ENCODE data around the gene NINJ1. TPM values are rescaled to one million over a fixed set of nuclear protein-coding genes. Genes with fewer than 3 reads are reported as not detected.
A peak's percentile ranks its signal among the peaks of the same experiment; 100 is the strongest.

Gene NINJ1
- total RNA-seq, 3 donors from 2014 or later: 19.5 to 68.9 (median 23.2) TPM

DNA sequence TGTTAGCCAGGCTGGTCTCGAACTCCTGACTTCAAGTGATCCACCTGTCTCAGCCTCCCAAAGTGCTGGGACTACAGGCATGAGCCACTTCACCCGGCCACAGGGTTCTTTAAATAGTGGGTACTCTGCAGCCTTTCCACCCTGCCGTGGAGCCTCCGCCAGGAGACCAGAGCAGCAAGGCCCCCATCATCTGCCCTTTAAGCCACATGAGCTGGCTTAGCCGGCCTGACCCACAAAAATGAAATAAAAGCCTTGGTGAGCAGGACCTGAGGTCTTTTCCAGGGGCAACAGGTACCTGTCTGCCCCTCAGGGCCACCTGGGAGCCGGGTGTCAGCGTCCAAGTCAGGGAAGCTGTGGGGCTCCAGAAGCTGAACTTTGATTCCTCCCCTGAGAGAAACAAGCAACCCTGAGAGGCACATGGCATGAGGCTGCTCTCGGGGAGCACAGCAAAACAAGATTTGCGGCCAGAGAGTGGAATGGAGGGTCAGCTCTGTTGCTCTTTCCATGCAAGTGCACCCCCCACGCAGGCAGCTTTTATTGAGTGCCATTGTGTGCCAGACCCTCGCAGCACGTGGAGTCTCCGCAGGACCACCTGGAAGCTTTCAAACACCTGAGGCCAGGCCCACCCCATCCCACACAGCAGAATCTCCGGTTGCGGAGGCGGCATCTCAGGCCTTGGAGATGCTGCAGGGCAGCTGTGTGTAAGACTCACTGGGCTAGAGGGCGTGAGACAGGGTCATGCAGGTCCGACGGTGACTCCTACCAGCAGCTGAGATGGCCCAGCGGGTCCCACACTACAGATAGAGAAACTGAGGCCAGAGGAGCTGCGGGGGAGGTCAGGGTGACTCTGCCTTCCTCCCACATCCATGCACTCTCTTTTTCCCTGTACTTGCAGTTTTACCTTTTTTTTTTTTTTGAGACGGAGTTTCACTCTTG lies 45.1 kb upstream of the NINJ1 start:
- H3K36me3 ChIP-seq (ENCODE audit: low read depth): no peaks in the 10 kb centered on the region
- H3K9me3 ChIP-seq: no peaks in the 10 kb centered on the region
- intact Hi-C loops (cut with DNase I, micrococcal nuclease): no loop called here
- ATAC-seq (no peak), DNase-seq (no peak)
- TF ChIP-seq, protein P1, sequence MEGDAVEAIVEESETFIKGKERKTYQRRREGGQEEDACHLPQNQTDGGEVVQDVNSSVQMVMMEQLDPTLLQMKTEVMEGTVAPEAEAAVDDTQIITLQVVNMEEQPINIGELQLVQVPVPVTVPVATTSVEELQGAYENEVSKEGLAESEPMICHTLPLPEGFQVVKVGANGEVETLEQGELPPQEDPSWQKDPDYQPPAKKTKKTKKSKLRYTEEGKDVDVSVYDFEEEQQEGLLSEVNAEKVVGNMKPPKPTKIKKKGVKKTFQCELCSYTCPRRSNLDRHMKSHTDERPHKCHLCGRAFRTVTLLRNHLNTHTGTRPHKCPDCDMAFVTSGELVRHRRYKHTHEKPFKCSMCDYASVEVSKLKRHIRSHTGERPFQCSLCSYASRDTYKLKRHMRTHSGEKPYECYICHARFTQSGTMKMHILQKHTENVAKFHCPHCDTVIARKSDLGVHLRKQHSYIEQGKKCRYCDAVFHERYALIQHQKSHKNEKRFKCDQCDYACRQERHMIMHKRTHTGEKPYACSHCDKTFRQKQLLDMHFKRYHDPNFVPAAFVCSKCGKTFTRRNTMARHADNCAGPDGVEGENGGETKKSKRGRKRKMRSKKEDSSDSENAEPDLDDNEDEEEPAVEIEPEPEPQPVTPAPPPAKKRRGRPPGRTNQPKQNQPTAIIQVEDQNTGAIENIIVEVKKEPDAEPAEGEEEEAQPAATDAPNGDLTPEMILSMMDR (IDR thresholded peaks at IDR 0.05): no peak
- peaks cover 6% of the 10 kb centered on the region for H3K4me1 ChIP-seq (ENCODE audit: low read depth)
- H3K4me3 ChIP-seq: no peak overlapping the region

- H3K9me3 ChIP-seq: no peaks in the 10 kb centered on the region
- no peak for DNase-seq
Observed at GRCh38 chr9:93177676-93178075, 43.6 kb upstream of the NINJ1 start.

GRCh38 chr9:93174976-93175375 lies 40.9 kb upstream of the NINJ1 start:
- ATAC-seq (peak; percentile 31), DNase-seq (no peak)
- Histone ChIP-seq H3K36me3 (ENCODE audit: low read depth) (no peaks in the 10 kb centered on the region), H3K4me3 (no peak overlapping the region), H3K4me1 (ENCODE audit: low read depth) (no peaks in the 10 kb centered on the region), H3K9me3 (no peaks in the 10 kb centered on the region)
- intact Hi-C loops (cut with DNase I, micrococcal nuclease): no loop called here
- TF ChIP-seq, protein P1 (IDR thresholded peaks at IDR 0.05): no peak

More at GRCh38 chr9:93177676-93178075, 43.6 kb upstream of the NINJ1 start:
- intact Hi-C loops (cut with DNase I, micrococcal nuclease): no loop called here
- Histone ChIP-seq H3K4me1 (ENCODE audit: low read depth) (no peaks in the 10 kb centered on the region), H3K4me3 (no peak overlapping the region), H3K36me3 (ENCODE audit: low read depth) (no peaks in the 10 kb centered on the region)
- TF ChIP-seq, protein P1 (IDR thresholded peaks at IDR 0.05): no peak
- no peak for ATAC-seq

DNA sequence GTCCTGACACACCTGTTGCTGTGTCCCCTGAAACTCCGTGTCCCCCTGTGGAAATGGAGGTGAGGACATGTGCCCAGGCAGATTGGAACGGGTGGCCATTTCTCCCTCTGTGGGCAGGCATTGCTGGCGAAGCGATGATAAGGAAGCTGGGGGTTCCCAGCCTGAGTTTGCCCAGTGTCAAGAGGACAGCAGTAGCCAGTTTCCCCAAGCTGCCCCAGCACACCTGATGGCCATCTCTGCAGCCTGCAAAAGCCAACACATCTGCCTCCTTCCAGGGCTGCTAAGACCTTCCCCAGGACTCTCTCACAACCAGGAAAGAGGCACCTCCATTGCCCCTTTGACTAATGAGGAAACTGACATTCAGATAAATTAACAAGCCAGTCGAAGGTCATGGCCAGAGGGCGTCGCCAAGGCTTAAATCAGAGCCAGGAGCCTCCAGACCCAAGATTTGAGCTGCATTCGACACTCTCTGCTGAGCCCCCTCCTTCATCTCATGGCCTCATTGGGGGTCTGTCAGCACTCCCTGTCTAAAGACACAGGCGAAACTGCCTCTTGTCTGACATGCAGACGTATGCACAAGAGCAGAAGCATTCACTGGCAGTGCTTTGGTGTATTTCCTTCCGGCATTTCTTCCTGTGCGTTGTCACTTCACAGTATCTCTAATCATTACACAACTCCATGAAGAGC lies 39.5 kb upstream of the NINJ1 start:
- no peaks in the 10 kb centered on the region for H3K9me3 ChIP-seq
- no peaks in the 10 kb centered on the region for H3K4me1 ChIP-seq (ENCODE audit: low read depth)
- ATAC-seq: peak; percentile 35
- DNase-seq: no peak
- intact Hi-C loops (cut with DNase I, micrococcal nuclease): no loop called here
- no peaks in the 10 kb centered on the region for H3K36me3 ChIP-seq (ENCODE audit: low read depth)
- TF ChIP-seq, protein P1 (IDR thresholded peaks at IDR 0.05): no peak
- no peak overlapping the region for H3K4me3 ChIP-seq

- DNase-seq (no peak), ATAC-seq (no peak)
- TF ChIP-seq, protein P1 (IDR thresholded peaks at IDR 0.05): no peak
- no peaks in the 10 kb centered on the region for H3K4me1 ChIP-seq (ENCODE audit: low read depth)
- H3K9me3 ChIP-seq: no peaks in the 10 kb centered on the region
- no peak overlapping the region for H3K4me3 ChIP-seq
- intact Hi-C loops (cut with DNase I, micrococcal nuclease): no loop called here
- H3K36me3 ChIP-seq (ENCODE audit: low read depth): no peaks in the 10 kb centered on the region
Observed at GRCh38 chr9:93172666-93173364, 38.8 kb upstream of the NINJ1 start.

All from mucosa of descending colon (tissue), 3 donors.